ENCODE data around the gene SMARCD3. TPM values are rescaled to one million over a fixed set of nuclear protein-coding genes. Genes with fewer than 3 reads are reported as not detected.

The SMARCD3 gene
- total RNA-seq, 6 experiments from 2014 or later = 2.4 to 7.3 (median 2.7) TPM

- no peak for DNase-seq
- H3K4me1 ChIP-seq = peaks cover 0 to 17% (median 8%) of the 10 kb centered on the region in 4 donors
- no peaks in the 10 kb centered on the region for H3K27me3 ChIP-seq
- peaks cover 0 to 23% (median 0%) of the 10 kb centered on the region in 4 donors for H3K36me3 ChIP-seq
- WGBS (ENCODE audit: insufficient coverage, low coverage, low lambda C conversion rate, missing lambda C conversion rate) = 0% methylated on average over 20 of the region's 36 CpGs
- peak overlapping the region; percentile 51 to 80 (median 61) for H3K27ac ChIP-seq
- ATAC-seq = peak; percentile 16 to 47 (median 39)
- peak overlapping the region; percentile 94 to 98 (median 97) for H3K4me3 ChIP-seq
- H3K9me3 ChIP-seq = no peaks in the 10 kb centered on the region
- TF ChIP-seq, protein P1, sequence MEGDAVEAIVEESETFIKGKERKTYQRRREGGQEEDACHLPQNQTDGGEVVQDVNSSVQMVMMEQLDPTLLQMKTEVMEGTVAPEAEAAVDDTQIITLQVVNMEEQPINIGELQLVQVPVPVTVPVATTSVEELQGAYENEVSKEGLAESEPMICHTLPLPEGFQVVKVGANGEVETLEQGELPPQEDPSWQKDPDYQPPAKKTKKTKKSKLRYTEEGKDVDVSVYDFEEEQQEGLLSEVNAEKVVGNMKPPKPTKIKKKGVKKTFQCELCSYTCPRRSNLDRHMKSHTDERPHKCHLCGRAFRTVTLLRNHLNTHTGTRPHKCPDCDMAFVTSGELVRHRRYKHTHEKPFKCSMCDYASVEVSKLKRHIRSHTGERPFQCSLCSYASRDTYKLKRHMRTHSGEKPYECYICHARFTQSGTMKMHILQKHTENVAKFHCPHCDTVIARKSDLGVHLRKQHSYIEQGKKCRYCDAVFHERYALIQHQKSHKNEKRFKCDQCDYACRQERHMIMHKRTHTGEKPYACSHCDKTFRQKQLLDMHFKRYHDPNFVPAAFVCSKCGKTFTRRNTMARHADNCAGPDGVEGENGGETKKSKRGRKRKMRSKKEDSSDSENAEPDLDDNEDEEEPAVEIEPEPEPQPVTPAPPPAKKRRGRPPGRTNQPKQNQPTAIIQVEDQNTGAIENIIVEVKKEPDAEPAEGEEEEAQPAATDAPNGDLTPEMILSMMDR (IDR thresholded peaks at IDR 0.05) = no peak
- no peak for TF ChIP-seq POLR2A (IDR thresholded peaks at IDR 0.05)
- intact Hi-C loops (cut with DNase I) = no loop called here
Observed at GRCh38 chr7:151232917-151233701, 15.4 kb downstream of the SMARCD3 start.

DNA sequence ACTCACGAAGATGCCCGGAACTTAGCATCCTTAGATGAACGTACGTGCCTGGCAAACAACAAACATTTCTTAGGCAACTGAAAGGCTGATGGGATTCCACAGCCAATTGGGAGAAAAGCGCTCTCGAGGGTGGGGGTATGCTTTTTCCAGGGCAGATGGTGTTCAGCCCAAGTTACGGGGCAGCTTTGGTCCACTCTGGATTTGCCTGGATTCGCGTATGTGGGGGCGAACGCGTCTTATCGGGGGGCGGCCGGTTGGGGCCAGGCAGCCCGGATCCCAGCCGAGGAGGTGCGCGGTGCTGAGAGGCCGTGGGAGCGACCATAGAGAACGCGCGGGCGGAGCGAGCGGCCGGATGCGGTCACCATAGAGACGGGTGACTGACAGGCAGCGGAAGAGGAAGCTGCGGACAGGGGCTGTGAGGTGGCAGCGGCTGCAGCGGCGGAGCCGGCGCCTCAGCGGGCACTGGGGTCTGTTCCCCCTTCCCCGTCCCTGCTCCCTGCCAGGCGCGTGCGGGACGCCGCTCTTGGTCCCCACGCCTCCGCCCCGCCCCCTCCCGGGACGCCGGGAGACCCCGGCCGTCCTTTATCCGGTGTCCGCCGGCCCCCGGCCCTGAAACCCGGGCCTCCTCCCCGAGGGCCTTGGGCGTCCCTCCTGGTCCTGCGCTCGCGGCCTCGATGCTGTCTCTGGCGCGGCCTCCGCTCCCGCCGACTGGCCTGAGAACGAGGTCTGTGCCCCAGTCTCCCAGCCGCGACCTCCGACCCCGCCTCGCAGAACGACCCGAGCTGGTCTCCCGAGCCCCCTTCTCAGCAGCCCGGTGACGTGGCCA, 16.2 kb downstream of the SMARCD3 start, which contains the start of gene CHPF2:
Gene CHPF2 (plus strand): TSS at position 393 of the 826 bp plus-strand sequence. CDS start 1,529 bp downstream, outside the sequence.
- Histone ChIP-seq H3K27me3 (no peaks in the 10 kb centered on the region), H3K4me3 (peak within 1 kb of the TSS; percentile 94 to 98 (median 97)), H3K36me3 (peaks cover 0 to 17% (median 0%) of the 10 kb centered on the region in 4 donors), H3K9me3 (no peaks in the 10 kb centered on the region), H3K27ac (peak within 1 kb of the TSS; percentile 51 to 80 (median 61)), H3K4me1 (peaks cover 0 to 21% (median 8%) of the 10 kb centered on the region in 4 donors)
- peak; percentile 95 to 96 (median 95) for DNase-seq
- TF ChIP-seq POLR2A (IDR thresholded peaks at IDR 0.05) = peak; percentile 76
- TF ChIP-seq, protein P1 (IDR thresholded peaks at IDR 0.05) = no peak
- 1% methylated on average over 12 of the region's 79 CpGs for WGBS (ENCODE audit: insufficient coverage, low coverage, low lambda C conversion rate, missing lambda C conversion rate)
- peak; percentile 94 to 98 (median 96) for ATAC-seq
- intact Hi-C loops (cut with DNase I) = no loop called here

- ATAC-seq (no peak), DNase-seq (no peak)
- intact Hi-C loops (cut with DNase I) = no loop called here
- H3K27me3 ChIP-seq = no peaks in the 10 kb centered on the region
- H3K4me1 ChIP-seq = peaks cover 0 to 25% (median 10%) of the 10 kb centered on the region in 4 donors
- no peak for TF ChIP-seq POLR2A (IDR thresholded peaks at IDR 0.05)
- TF ChIP-seq, protein P1 (IDR thresholded peaks at IDR 0.05) = no peak
- H3K9me3 ChIP-seq = no peaks in the 10 kb centered on the region
- H3K36me3 ChIP-seq = peaks cover 0 to 6% (median 0%) of the 10 kb centered on the region in 4 donors
- H3K4me3 ChIP-seq = no peak overlapping the region
- WGBS (ENCODE audit: insufficient coverage, low coverage, low lambda C conversion rate, missing lambda C conversion rate) = 89% methylated on average over 1 of the region's 1 CpG
- no peak overlapping the region for H3K27ac ChIP-seq
Observed at GRCh38 chr7:151231080-151231479, 17.4 kb downstream of the SMARCD3 start.

GRCh38 chr7:151229249-151229648, 19.2 kb downstream of the SMARCD3 start:
- H3K9me3 ChIP-seq = no peaks in the 10 kb centered on the region
- no peak overlapping the region for H3K27ac ChIP-seq
- no peak overlapping the region for H3K4me3 ChIP-seq
- ATAC-seq = no peak
- H3K4me1 ChIP-seq = peaks cover 0 to 30% (median 13%) of the 10 kb centered on the region in 4 donors
- H3K36me3 ChIP-seq = peaks cover 0 to 8% (median 2%) of the 10 kb centered on the region in 4 donors
- TF ChIP-seq, protein P1 (IDR thresholded peaks at IDR 0.05) = no peak
- TF ChIP-seq POLR2A (IDR thresholded peaks at IDR 0.05) = no peak
- no peaks in the 10 kb centered on the region for H3K27me3 ChIP-seq
- intact Hi-C loops (cut with DNase I) = no loop called here
- no peak for DNase-seq
- 66% methylated on average over 3 of the region's 10 CpGs for WGBS (ENCODE audit: insufficient coverage, low coverage, low lambda C conversion rate, missing lambda C conversion rate)
